Liver (tissue), 9 donors: ENCODE data around the gene TAF11L5. TPM values are rescaled to one million over a fixed set of nuclear protein-coding genes. Genes with fewer than 3 reads are reported as not detected.
"Not testable (repeated sequence)": the region's sequence is repeated elsewhere in the genome, so short reads cannot be mapped to it uniquely, and the experiment has no call there.

Experiments used
- DNase-seq: peaks from one replicate; pipeline ENCODE4 v3.0.0-alpha.2; 2017; ENCODE audit warnings: low spot score
- H3K27ac ChIP-seq, 2 donors: one replicate each; pipeline ENCODE4 v1.7.0; 2013; ENCODE audit warnings: inconsistent platforms in 2 of 2, low read length in 2 of 2, control low read depth in 1 of 2, low read depth in 1 of 2, mild to moderate bottlenecking in 1 of 2
- H3K27me3 ChIP-seq, 4 donors: one replicate each; pipeline versions ENCODE4 v1.6.1 to v1.7.0; 2013; ENCODE audit warnings: low read length in 3 of 4, inconsistent platforms in 1 of 4, mild to moderate bottlenecking in 1 of 4, moderate library complexity in 1 of 4; ENCODE audit not compliant: control insufficient read depth in 4 of 4, insufficient read depth in 4 of 4
- H3K36me3 ChIP-seq, 4 donors: one replicate each; pipeline versions ENCODE4 v1.6.1 to v1.7.0; 2013; ENCODE audit warnings: low read length in 3 of 4, mild to moderate bottlenecking in 3 of 4, low read depth in 1 of 4, moderate library complexity in 1 of 4; ENCODE audit not compliant: control insufficient read depth in 4 of 4, insufficient read depth in 3 of 4
- H3K4me1 ChIP-seq, 4 donors: one replicate each; pipeline versions ENCODE4 v1.6.1 to v1.7.0; 2013; ENCODE audit warnings: low read length in 3 of 4, mild to moderate bottlenecking in 3 of 4, moderate library complexity in 1 of 4; ENCODE audit not compliant: control insufficient read depth in 4 of 4, insufficient read depth in 4 of 4
- H3K4me3 ChIP-seq, 3 donors: one replicate each; pipeline versions ENCODE4 v1.6.1 to v1.7.0; 2013; ENCODE audit warnings: low read length in 3 of 3, control low read depth in 1 of 3, low read depth in 1 of 3, mild to moderate bottlenecking in 1 of 3
- H3K9ac ChIP-seq, 2 donors: one replicate each; pipeline ENCODE4 v1.7.0; 2013; ENCODE audit warnings: low read length in 2 of 2, mild to moderate bottlenecking in 2 of 2, moderate library complexity in 2 of 2, control low read depth in 1 of 2, low read depth in 1 of 2
- H3K9me3 ChIP-seq, 4 donors: one replicate each; pipeline versions ENCODE4 v1.6.1 to v1.7.0; 2013; ENCODE audit warnings: low read length in 3 of 4; ENCODE audit not compliant: control insufficient read depth in 4 of 4
- CTCF ChIP-seq: fragments of 150-350 bp; IDR thresholded peaks from 2 replicates; pipeline ENCODE4 v1.5.1; 2017; ENCODE audit warnings: improper control_type of control experiment, low read depth, low read length; ENCODE audit not compliant: missing input control
- FOXA1 ChIP-seq: IDR thresholded peaks from 2 replicates; pipeline ENCODE4 v1.6.1; 2016; ENCODE audit warnings: antibody characterized with exemption
- FOXA2 ChIP-seq: IDR thresholded peaks from 2 replicates; pipeline ENCODE4 v1.6.1; 2016; ENCODE audit warnings: antibody characterized with exemption
- GABPA ChIP-seq, 2 donors: IDR thresholded peaks in 1 of 2; conservative IDR thresholded peaks in 1 of 2; 2 replicates each; pipeline ENCODE4 v1.6.1; 2016; ENCODE audit warnings: antibody characterized with exemption in 2 of 2, mild to moderate bottlenecking in 1 of 2, moderate library complexity in 1 of 2
- HNF4G ChIP-seq: IDR thresholded peaks from 2 replicates; pipeline ENCODE4 v1.6.1; 2016; ENCODE audit warnings: antibody characterized with exemption
- JUND ChIP-seq, 2 donors: IDR thresholded peaks; 2 replicates each; pipeline ENCODE4 v1.6.1; 2016; ENCODE audit warnings: antibody characterized with exemption in 2 of 2
- MAX ChIP-seq: IDR thresholded peaks from 2 replicates; pipeline ENCODE4 v1.6.1; 2016; ENCODE audit warnings: antibody characterized with exemption
- NR2F2 ChIP-seq: IDR thresholded peaks from 2 replicates; pipeline ENCODE4 v1.6.1; 2016; ENCODE audit warnings: antibody characterized with exemption
- RAD21 ChIP-seq, 2 donors: IDR thresholded peaks; 2 replicates each; pipeline ENCODE4 v1.6.1; 2016; ENCODE audit warnings: antibody characterized with exemption in 2 of 2, mild to moderate bottlenecking in 2 of 2
- REST ChIP-seq: IDR thresholded peaks from 2 replicates; pipeline ENCODE4 v1.6.1; 2016; ENCODE audit warnings: antibody characterized with exemption, mild to moderate bottlenecking
- RXRA ChIP-seq, 2 donors: IDR thresholded peaks; 2 replicates each; pipeline ENCODE4 v1.6.1; 2017 to 2018; ENCODE audit warnings: antibody characterized with exemption in 2 of 2, mild to moderate bottlenecking in 1 of 2
- SP1 ChIP-seq: IDR thresholded peaks from 2 replicates; pipeline ENCODE4 v1.6.1; 2018; ENCODE audit warnings: antibody characterized with exemption, mild to moderate bottlenecking
- TAF1 ChIP-seq: conservative IDR thresholded peaks from 2 replicates; pipeline ENCODE4 v1.6.1; 2016; ENCODE audit warnings: antibody characterized with exemption, mild to moderate bottlenecking
- YY1 ChIP-seq: IDR thresholded peaks from 2 replicates; pipeline ENCODE4 v1.6.1; 2016; ENCODE audit warnings: antibody characterized with exemption, mild to moderate bottlenecking
- WGBS: extraction: QIAGEN DNeasy Blood & Tissue Kit; methylation state at CpG from one replicate; pipeline ENCODE4 v1.1.7; 2013; 5-methylcytosine and 5-hydroxymethylcytosine counted together
- polyA plus RNA-seq, 2 donors: library from polyadenylated mRNA; stranded (reverse) in 1 of 2; unstranded in 1 of 2; fragments of 200-250 nt in 1 of 2; fragments of >200 nt in 1 of 2; fragmentation: Nextera tagmentation in 1 of 2; extraction: Ambion mirVana in 1 of 2; gene quantifications; one replicate each; pipeline versions ENCODE4 v1.2.1 to v1.2.3, GENCODE V29; 2013 to 2015
- total RNA-seq, 2 donors: library from RNA; depleted of rRNA; stranded (reverse); fragments of >200 nt; gene quantifications; one replicate each; pipeline ENCODE4 v1.2.3, GENCODE V29; 2014
- TF ChIP-seq, protein P1 (sequence below): IDR thresholded peaks from 2 replicates; pipeline ENCODE4 v1.6.1; 2016; ENCODE audit warnings: antibody characterized with exemption
- donor health status: healthy.
- donor health status: healthy.
- donor health status: healthy.
- donor health status: healthy.
- donor health status: healthy.

The TAF11L5 gene
- total and polyA plus RNA-seq, 4 donors, result not detected

DNA sequence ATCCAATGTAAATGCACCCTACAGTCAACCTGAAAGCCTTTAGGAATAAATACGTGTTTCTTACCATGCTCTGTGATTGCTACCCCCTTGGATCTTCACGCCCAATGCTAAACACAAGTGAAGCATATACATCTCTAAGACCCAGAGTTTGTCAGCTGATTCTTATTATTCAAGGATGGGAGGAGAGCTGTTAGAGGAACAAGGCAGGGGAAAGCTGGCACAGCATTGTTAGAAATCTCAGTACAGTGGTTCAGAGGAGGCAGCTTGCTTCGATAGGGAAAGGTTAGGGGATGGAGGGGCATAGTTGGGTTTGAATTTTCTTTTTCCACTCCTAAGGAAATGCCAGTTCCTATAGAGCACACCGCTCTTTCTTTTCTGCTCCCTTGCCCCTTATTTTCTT, 43.7 kb upstream of the TAF11L5 start:
- no peaks in the 10 kb centered on the region for H3K27me3 ChIP-seq
- no peaks in the 10 kb centered on the region for H3K4me1 ChIP-seq
- no peak for DNase-seq
- H3K9ac ChIP-seq, result no peak overlapping the region
- no peaks in the 10 kb centered on the region for H3K9me3 ChIP-seq
- no peak overlapping the region for H3K27ac ChIP-seq
- H3K36me3 ChIP-seq, result no peaks in the 10 kb centered on the region
- no peak for TF ChIP-seq GABPA (IDR thresholded peaks at IDR 0.05 in 1 of 2, conservative IDR thresholded peaks at IDR 0.05 in 1 of 2)
- TF ChIP-seq FOXA2, result no peak
- TF ChIP-seq MAX, result no peak
- no peak for TF ChIP-seq CTCF
- no peak for TF ChIP-seq YY1
- TF ChIP-seq HNF4G, result no peak
- no peak for TF ChIP-seq TAF1
- no peak for TF ChIP-seq NR2F2
- TF ChIP-seq FOXA1, result no peak
- TF ChIP-seq, protein P1, sequence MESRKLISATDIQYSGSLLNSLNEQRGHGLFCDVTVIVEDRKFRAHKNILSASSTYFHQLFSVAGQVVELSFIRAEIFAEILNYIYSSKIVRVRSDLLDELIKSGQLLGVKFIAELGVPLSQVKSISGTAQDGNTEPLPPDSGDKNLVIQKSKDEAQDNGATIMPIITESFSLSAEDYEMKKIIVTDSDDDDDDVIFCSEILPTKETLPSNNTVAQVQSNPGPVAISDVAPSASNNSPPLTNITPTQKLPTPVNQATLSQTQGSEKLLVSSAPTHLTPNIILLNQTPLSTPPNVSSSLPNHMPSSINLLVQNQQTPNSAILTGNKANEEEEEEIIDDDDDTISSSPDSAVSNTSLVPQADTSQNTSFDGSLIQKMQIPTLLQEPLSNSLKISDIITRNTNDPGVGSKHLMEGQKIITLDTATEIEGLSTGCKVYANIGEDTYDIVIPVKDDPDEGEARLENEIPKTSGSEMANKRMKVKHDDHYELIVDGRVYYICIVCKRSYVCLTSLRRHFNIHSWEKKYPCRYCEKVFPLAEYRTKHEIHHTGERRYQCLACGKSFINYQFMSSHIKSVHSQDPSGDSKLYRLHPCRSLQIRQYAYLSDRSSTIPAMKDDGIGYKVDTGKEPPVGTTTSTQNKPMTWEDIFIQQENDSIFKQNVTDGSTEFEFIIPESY, result no peak
- no peak for TF ChIP-seq JUND (IDR thresholded peaks at IDR 0.05)
- no peak for TF ChIP-seq SP1
- TF ChIP-seq REST, result no peak
- no peak overlapping the region for H3K4me3 ChIP-seq
- 78% methylated on average over 4 of the region's 4 CpGs for WGBS

GRCh38 chr5:17482790-17483189, 42.2 kb upstream of the TAF11L5 start:
- TF ChIP-seq RAD21 (IDR thresholded peaks at IDR 0.05), result no peak
- no peak for TF ChIP-seq YY1
- no peak for TF ChIP-seq RXRA (IDR thresholded peaks at IDR 0.05)

DNA sequence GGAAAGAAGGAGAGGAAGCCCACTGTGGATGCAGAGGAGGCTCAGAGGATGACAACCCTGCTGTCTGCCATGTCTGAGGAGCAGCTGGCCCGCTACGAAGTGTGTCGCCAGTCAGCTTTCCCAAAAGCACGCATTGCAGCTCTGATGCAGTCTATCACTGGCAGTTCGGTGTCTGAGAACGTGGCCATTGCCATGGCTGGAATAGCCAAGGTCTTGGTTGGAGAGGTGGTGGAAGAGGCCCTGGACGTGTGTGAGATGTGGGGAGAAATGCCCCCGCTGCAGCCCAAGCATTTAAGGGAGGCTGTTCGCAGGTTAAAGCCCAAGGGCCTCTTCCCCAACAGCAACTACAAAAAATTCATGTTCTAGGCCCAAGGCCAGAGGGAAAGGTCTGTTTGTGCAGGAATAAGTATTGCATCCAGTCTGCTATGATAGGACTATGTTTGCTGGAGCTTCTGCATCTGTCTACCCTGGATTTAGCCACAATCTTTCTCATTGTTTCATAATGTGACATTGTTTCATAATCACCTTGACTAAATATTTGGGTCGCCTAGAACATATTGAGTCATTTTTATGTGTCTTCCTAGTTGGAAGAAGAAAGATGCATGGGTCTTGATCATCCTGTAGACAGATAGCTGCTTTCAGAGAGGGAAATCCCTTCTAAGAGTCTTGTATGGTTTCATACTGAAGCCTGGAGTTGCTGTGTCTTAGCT, 38.4 kb upstream of the TAF11L5 start:
- DNase-seq, H3K4me1 ChIP-seq, H3K27ac ChIP-seq, H3K4me3 ChIP-seq, H3K36me3 ChIP-seq, H3K9me3 ChIP-seq, H3K9ac ChIP-seq, H3K27me3 ChIP-seq: not testable (repeated sequence)
- WGBS, result 86% methylated on average over 10 of the region's 10 CpGs

More at GRCh38 chr5:17482790-17483189, 42.2 kb upstream of the TAF11L5 start:
- Histone ChIP-seq H3K36me3 (no peaks in the 10 kb centered on the region), H3K9ac (no peak overlapping the region), H3K4me1 (no peaks in the 10 kb centered on the region), H3K4me3 (no peak overlapping the region), H3K9me3 (no peaks in the 10 kb centered on the region), H3K27ac (no peak overlapping the region), H3K27me3 (no peaks in the 10 kb centered on the region)
- no peak for DNase-seq
- WGBS, result 49% methylated on average over 2 of the region's 2 CpGs
